Measurements from ENCODE around the gene CLDN34.
A peak's percentile ranks its signal among the peaks of the same experiment; 100 is the strongest.

Gene CLDN34

GRCh38 chrX:9966775-9967408 is at the start of gene CLDN34:
Gene CLDN34 (plus strand): TSS chrX:9967358. CDS start chrX:9967358, 0 bp downstream.
- no peak for DNase-seq (ENCODE audit: low spot score)

DNA sequence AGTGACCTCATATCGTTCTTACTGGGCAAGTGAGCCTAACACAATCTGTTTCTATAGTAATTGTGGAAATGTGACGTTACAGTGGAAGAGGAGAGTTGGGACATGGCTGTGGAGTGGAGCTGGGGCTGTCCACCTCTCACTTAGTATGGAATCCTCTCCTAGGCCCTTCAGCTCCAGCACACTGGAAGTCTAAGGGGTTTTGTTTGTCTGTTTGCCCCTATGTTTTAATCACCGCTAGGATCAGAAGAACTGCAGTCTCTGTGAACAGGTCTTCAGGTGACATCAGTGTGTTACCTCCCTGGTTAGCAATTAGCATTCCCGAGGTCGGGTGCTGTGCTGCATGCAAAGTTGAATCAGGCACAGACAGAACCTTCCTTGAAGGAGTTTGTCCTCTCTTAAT is 49.3 kb upstream of the CLDN34 start:
- no peak for DNase-seq (ENCODE audit: low spot score)

DNA sequence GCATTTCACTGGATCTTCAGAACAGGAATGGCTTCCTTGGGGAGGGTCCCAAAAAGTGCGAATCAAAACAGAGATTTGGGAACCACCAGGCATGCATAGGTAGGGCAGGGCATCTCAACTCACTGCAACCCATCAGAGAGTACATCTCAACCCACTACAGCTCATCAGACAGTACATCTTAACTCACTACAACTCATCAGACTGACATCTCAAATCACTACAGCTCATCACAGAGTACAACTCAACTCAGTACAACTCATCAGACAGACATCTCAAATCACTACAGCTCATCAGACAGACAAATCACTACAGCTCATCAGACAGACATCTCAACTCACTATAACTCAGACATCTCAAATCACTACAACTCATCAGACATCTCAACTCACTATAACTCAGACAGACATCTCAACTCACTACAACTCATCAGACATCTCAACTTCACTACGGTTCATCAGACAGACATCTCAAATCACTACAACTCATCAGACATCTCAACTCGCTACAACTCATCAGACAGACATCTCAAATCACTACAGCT is 47.5 kb upstream of the CLDN34 start:
- DNase-seq (ENCODE audit: low spot score), result no peak

DNA sequence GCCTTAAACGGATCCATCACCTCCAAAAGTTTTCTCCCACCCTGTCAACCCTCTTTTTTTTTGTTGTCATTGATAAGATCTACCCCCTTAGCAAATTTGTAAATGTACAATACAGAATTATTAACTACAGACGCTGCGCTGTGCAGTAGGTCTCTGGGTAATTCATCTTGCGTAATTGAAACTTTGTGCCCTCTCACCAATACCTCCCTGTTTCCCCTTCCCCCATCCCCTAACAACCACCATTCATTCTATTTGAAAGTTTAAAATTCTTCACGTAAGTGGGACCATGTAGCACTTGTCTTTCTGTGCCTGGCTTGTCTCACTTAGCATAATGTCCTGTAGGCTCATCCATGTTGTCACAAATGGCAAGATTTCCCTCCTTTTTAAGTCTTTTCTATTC is 45.8 kb upstream of the CLDN34 start:
- no peak for DNase-seq (ENCODE audit: low spot score)

GRCh38 chrX:9923357-9923756 is 43.8 kb upstream of the CLDN34 start:
- no peak for DNase-seq (ENCODE audit: low spot score)

DNA sequence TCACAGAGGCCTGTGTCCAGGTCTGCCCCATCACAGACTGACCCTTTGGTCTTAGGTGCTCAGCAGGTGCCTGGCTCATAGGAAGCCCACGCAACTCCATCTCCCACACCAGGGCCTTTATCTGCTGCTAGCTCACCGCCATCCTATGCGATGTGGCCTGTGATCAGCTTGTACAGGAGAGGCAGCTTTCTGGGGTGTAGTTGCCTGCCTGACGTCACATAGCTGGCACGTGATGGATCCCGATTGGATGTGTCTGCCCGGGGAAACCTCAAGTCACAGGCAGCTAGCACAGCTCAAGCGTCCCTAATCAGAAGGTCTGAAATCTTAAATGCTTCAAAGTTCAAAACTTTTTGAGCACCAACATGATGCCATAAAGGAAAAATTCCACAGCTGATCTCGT is 41.2 kb upstream of the CLDN34 start:
- DNase-seq (ENCODE audit: low spot score), result no peak

DNA sequence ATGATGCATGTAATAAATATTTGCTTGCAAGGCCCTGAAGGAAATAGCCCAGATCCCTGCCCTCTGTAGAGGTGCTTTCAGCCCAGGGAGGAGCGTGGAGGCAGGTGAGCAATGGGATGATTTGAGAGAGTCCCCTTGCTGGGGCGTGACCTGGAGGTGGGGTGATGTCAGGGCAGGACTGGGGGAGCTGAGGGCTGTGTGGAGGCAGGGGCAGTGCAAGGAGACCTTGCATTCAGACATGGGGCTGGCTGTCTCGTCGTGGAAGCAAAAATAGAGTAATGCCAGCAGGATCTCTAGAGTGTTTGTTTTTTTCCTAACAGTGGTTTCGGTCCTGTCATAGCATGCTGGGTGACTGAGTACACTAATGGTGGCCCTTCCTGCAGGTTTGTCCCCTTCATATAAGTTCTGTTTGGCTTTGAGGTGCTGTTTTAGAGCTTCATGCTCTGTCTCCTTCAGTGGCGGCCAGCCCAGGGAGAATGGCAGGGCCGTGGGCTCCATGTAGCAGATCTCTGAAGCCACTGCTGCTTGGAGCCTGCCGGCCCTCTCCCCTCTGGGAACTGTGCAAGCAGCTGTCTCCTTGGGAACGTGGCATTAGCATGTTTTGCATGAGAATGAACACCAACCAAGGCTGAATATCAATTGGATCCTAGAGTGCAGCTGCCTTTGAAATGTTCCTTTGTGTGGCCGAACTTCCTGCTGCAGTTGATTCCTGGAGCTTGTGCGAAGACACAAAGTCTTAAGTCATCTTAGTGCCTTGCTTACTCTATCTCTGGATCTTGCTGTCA is 39.3 kb upstream of the CLDN34 start:
- peak; percentile 57 for DNase-seq (ENCODE audit: low spot score)

DNA sequence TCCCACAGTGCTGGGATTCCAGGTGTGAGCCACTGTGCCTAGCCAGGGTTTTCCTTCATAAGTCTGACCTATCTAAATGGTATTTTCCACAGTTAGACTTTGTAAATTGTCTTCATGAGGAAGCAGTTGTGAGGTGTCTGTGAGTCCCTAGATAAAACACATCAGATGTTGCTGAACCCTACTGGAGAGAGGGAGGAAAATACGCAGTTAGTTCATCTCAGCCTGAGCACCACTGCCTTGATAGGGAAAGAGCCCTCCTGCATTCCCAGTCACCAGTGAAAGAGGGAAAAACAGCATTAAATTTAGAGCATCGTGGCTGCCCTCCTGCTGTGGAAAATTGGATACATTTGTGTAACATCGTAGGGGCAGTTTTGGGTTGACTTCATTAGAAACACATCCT is 31.7 kb upstream of the CLDN34 start:
- DNase-seq (ENCODE audit: low spot score), result no peak

DNA sequence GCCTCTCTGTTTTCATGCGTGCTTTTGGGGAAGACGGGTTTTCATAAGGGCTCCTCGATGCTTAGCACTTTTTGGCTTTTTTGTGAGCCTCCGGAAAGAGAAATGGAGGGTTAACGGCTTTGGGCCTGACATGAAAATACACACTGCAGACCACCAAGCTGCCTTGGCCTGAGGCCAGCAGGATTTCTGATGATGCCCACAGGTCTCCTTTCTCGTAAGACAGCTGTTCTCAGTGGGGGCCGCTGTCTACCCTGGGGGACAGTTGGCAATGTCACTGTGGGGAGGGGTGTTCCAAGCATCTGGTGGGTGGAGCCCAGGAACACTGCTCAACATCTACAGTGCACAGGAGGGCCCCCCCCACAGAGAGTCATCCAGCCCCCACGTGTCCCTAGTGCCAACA is 29.4 kb upstream of the CLDN34 start:
- DNase-seq (ENCODE audit: low spot score), result no peak

DNA sequence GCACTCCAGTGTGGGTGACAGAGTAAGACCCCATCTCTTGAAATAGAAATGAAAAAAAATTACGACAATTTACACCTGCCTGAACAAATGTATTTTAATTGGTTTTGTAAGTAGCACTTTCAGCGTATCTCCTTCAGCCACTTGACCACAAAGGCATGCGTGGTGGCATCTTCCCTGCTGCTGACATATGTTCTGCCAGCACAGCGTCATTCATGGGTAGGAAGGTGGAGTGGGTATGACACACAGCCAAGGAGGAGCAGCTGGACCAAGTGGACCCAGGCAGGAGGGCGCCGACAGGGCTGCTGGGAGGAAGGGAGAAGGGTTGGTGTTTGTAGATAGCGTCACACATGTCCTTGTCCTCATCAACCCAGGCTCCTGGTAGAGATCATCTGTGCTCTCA is 28.6 kb upstream of the CLDN34 start:
- DNase-seq (ENCODE audit: low spot score), result no peak

GRCh38 chrX:9940421-9940820 is 26.7 kb upstream of the CLDN34 start:
- DNase-seq (ENCODE audit: low spot score), result peak; percentile 41

- DNase-seq (ENCODE audit: low spot score), result no peak
Measured at GRCh38 chrX:9942086-9942485, 25.1 kb upstream of the CLDN34 start.

- no peak for DNase-seq (ENCODE audit: low spot score)
Measured at GRCh38 chrX:9943420-9943819, 23.7 kb upstream of the CLDN34 start.

- DNase-seq (ENCODE audit: low spot score), result no peak
Measured at GRCh38 chrX:9947131-9947794, 19.9 kb upstream of the CLDN34 start.

GRCh38 chrX:9948406-9948805 is 18.8 kb upstream of the CLDN34 start:
- no peak for DNase-seq (ENCODE audit: low spot score)

DNA sequence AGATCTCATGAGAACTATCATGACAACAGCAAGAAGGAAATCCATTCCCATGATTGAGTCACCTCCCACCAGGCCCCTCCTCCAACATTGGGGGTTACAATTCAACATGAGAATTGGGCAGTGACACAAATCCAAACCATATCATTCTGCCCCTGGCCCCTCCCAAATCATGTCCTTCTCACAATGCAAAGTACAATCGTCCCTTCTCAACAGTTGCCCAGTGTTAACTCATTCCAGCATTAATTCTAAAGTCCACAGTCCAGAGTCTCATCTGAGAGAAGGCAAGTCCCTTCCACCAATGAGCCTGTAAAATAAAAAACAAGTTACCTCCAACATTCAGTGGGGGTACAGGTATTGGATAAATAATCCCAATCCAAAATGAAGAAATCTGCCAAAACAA is 14.9 kb upstream of the CLDN34 start:
- DNase-seq (ENCODE audit: low spot score), result no peak

- no peak for DNase-seq (ENCODE audit: low spot score)
Measured at GRCh38 chrX:9953396-9953795, 13.8 kb upstream of the CLDN34 start.

- DNase-seq (ENCODE audit: low spot score), result no peak
Measured at GRCh38 chrX:9955506-9955905, 11.7 kb upstream of the CLDN34 start.

GRCh38 chrX:9957743-9958142 is 9.4 kb upstream of the CLDN34 start:
- no peak for DNase-seq (ENCODE audit: low spot score)

GRCh38 chrX:9958183-9958582 is 9.0 kb upstream of the CLDN34 start:
- no peak for DNase-seq (ENCODE audit: low spot score)

- no peak for DNase-seq (ENCODE audit: low spot score)
Measured at GRCh38 chrX:9961750-9962149, 5.4 kb upstream of the CLDN34 start.

DNA sequence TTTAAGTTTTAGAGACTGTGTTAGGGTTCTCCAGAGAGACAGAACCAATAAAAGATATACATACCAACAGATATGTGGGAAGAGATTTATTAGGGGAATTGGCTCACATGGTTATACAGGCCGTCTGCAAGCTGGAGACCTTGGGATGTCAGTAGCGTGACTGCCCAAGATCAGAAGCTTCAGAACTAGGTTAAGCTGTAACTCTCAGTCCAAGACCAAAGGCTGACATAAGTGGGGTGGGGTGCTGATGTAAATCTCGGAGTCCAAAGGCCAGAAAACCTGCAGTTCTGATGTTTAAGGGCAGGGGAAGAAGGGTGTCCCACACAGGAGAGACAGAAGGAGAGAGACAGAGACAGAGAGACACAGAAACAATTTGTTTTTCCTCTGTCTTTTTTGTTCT is 10.5 kb downstream of the CLDN34 start:
- DNase-seq (ENCODE audit: low spot score), result no peak

GRCh38 chrX:9980401-9980800 is 13.2 kb downstream of the CLDN34 start:
- no peak for DNase-seq (ENCODE audit: low spot score)

All from iPS-NIHi11 (cell line).